Gastroesophageal sphincter (tissue), 4 donors: ENCODE results near the gene TICAM1. TPM values are rescaled to one million over a fixed set of nuclear protein-coding genes. Genes with fewer than 3 reads are reported as not detected.
"Not testable (repeated sequence)": the region's sequence is repeated elsewhere in the genome, so short reads cannot be mapped to it uniquely, and the experiment has no call there.

Experiments used
- ATAC-seq: fragments of 150-250 bp; one replicate; pipeline ENCODE4 v1.9.1; 2016; ENCODE audit warnings: mild to moderate bottlenecking, moderate library complexity
- H3K27ac ChIP-seq, 4 donors: fragments of 200-600 bp; sonication (generic) in 3 of 4; 1 replicate in 3 of 4; 2 replicates in 1 of 4; pipeline ENCODE4 v1.5.1; 2016 to 2019
- H3K27me3 ChIP-seq: fragments of 200-600 bp; sonication (generic); one replicate; pipeline ENCODE4 v1.5.1; 2019
- H3K36me3 ChIP-seq, 2 donors: fragments of 200-600 bp; sonication (generic); one replicate each; pipeline ENCODE4 v1.5.1; 2019; ENCODE audit warnings: control low read depth in 1 of 2
- H3K4me1 ChIP-seq, 3 donors: fragments of 200-600 bp; sonication (generic); 1 replicate in 2 of 3; 2 replicates in 1 of 3; pipeline ENCODE4 v1.5.1; 2016 to 2019; ENCODE audit warnings: control low read depth in 2 of 3
- H3K4me3 ChIP-seq, 2 donors: fragments of 200-600 bp; sonication (generic); one replicate each; pipeline ENCODE4 v1.5.1; 2019; ENCODE audit warnings: mild to moderate bottlenecking in 1 of 2, moderate library complexity in 1 of 2
- H3K9me3 ChIP-seq, 3 donors: fragments of 200-600 bp; sonication (generic); one replicate each; pipeline ENCODE4 v1.5.1; 2017 to 2019; ENCODE audit warnings: control low read depth in 2 of 3
- EP300 ChIP-seq: sonication (generic); formaldehyde crosslinking; IDR thresholded peaks from one replicate; pipeline ENCODE4 v1.6.1; 2017; ENCODE audit warnings: antibody characterized with exemption, mild to moderate bottlenecking
- POLR2A ChIP-seq, 2 donors: fragments of 450-650 bp; IDR thresholded peaks; one replicate each; pipeline ENCODE4 v1.6.1; 2017; ENCODE audit warnings: antibody characterized with exemption in 2 of 2, mild to moderate bottlenecking in 2 of 2, moderate library complexity in 1 of 2
- POLR2AphosphoS5 ChIP-seq: sonication (generic); formaldehyde crosslinking; IDR thresholded peaks from one replicate; pipeline ENCODE4 v1.6.1; 2017; ENCODE audit warnings: antibody characterized with exemption
- WGBS, 2 donors: methylation state at CpG; one replicate each; pipeline ENCODE4 v1.1.5; 2018; ENCODE audit warnings: low coverage in 1 of 2; 5-methylcytosine and 5-hydroxymethylcytosine counted together
- total RNA-seq, 4 donors: library from RNA; depleted of rRNA; stranded (reverse); fragments of >200 nt; gene quantifications; one replicate each; pipeline ENCODE4 v1.1.0, GENCODE V29; 2016
- TF ChIP-seq, protein P1 (sequence below), 4 experiments: fragments of 200-600 bp in 2 of 4; fragments of 450-650 bp in 2 of 4; sonication (generic) in 1 of 4; IDR thresholded peaks; one replicate each; pipeline ENCODE4 v1.5.1; 2017 to 2019; ENCODE audit warnings: antibody characterized with exemption in 4 of 4, mild to moderate bottlenecking in 2 of 4, moderate library complexity in 2 of 4

TICAM1 gene
- total RNA-seq, 4 donors from 2014 or later: 3.6 to 7.9 (median 5.1) TPM

- Histone ChIP-seq H3K9me3 (no peaks in the 10 kb centered on the region), H3K27ac (no peak overlapping the region), H3K27me3 (no peaks in the 10 kb centered on the region), H3K4me1 (peaks cover 0 to 9% (median 0%) of the 10 kb centered on the region in 3 donors), H3K36me3 (peaks cover 0 to 8% of the 10 kb centered on the region in 2 donors), H3K4me3 (no peak overlapping the region)
- TF ChIP-seq POLR2AphosphoS5: no peak
- no peak for ATAC-seq
- WGBS, 2 donors: 73 to 76% methylated on average over 2 to 7 of the region's 7 CpGs
Measured at GRCh38 chr19:4802711-4803110, 28.8 kb downstream of the TICAM1 start.

- no peak for ATAC-seq
Measured at GRCh38 chr19:4801085-4801619, 30.4 kb downstream of the TICAM1 start.

GRCh38 chr19:4800591-4801081, 30.9 kb downstream of the TICAM1 start:
- no peak for TF ChIP-seq EP300
- no peak for TF ChIP-seq POLR2A (IDR thresholded peaks at IDR 0.05)
- TF ChIP-seq POLR2AphosphoS5: no peak

More at GRCh38 chr19:4801085-4801619, 30.4 kb downstream of the TICAM1 start:
- H3K27ac ChIP-seq: no peak overlapping the region
- peaks cover 0 to 16% (median 0%) of the 10 kb centered on the region in 3 donors for H3K4me1 ChIP-seq
- H3K36me3 ChIP-seq: peaks cover 0 to 22% of the 10 kb centered on the region in 2 donors
- no peak overlapping the region for H3K4me3 ChIP-seq
- TF ChIP-seq EP300 (no peak), POLR2AphosphoS5 (no peak), POLR2A (IDR thresholded peaks at IDR 0.05) (no peak)
- TF ChIP-seq, protein P1, sequence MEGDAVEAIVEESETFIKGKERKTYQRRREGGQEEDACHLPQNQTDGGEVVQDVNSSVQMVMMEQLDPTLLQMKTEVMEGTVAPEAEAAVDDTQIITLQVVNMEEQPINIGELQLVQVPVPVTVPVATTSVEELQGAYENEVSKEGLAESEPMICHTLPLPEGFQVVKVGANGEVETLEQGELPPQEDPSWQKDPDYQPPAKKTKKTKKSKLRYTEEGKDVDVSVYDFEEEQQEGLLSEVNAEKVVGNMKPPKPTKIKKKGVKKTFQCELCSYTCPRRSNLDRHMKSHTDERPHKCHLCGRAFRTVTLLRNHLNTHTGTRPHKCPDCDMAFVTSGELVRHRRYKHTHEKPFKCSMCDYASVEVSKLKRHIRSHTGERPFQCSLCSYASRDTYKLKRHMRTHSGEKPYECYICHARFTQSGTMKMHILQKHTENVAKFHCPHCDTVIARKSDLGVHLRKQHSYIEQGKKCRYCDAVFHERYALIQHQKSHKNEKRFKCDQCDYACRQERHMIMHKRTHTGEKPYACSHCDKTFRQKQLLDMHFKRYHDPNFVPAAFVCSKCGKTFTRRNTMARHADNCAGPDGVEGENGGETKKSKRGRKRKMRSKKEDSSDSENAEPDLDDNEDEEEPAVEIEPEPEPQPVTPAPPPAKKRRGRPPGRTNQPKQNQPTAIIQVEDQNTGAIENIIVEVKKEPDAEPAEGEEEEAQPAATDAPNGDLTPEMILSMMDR (IDR thresholded peaks at IDR 0.05): no peak
- WGBS, 2 donors: 88 to 92% methylated on average over 2 to 3 of the region's 3 CpGs
- no peaks in the 10 kb centered on the region for H3K9me3 ChIP-seq
- no peaks in the 10 kb centered on the region for H3K27me3 ChIP-seq

GRCh38 chr19:4795400-4795799, 36.1 kb downstream of the TICAM1 start:
- Histone ChIP-seq H3K36me3 (peaks cover 0 to 61% of the 10 kb centered on the region in 2 donors), H3K9me3 (no peaks in the 10 kb centered on the region), H3K27ac (no peak overlapping the region), H3K4me3 (no peak overlapping the region), H3K4me1 (peaks cover 0 to 55% (median 16%) of the 10 kb centered on the region in 3 donors), H3K27me3 (no peaks in the 10 kb centered on the region)
- WGBS, 2 donors: 64 to 72% methylated on average over 6 to 9 of the region's 9 CpGs
- TF ChIP-seq EP300 (no peak), POLR2A (IDR thresholded peaks at IDR 0.05) (no peak), POLR2AphosphoS5 (no peak)
- TF ChIP-seq, protein P1 (IDR thresholded peaks at IDR 0.05): no peak
- ATAC-seq: no peak

More at GRCh38 chr19:4800591-4801081, 30.9 kb downstream of the TICAM1 start:
- Histone ChIP-seq H3K4me3 (no peak overlapping the region), H3K4me1 (peaks cover 0 to 21% (median 0%) of the 10 kb centered on the region in 3 donors), H3K27ac (no peak overlapping the region), H3K27me3 (no peaks in the 10 kb centered on the region), H3K9me3 (no peaks in the 10 kb centered on the region), H3K36me3 (peaks cover 0 to 28% of the 10 kb centered on the region in 2 donors)
- WGBS, 2 donors: 59% methylated on average over 14 of the region's 23 CpGs; no CpG with 5 or more reads in 1 of the 2 donors
- no peak for ATAC-seq

- H3K36me3 ChIP-seq: peaks cover 0 to 61% of the 10 kb centered on the region in 2 donors
- no peak for ATAC-seq
- TF ChIP-seq, protein P1 (IDR thresholded peaks at IDR 0.05): no peak
- TF ChIP-seq POLR2A (IDR thresholded peaks at IDR 0.05): no peak
- no peaks in the 10 kb centered on the region for H3K27me3 ChIP-seq
- no peak overlapping the region for H3K27ac ChIP-seq
- WGBS, 2 donors: 57% methylated on average over 4 of the region's 11 CpGs; no CpG with 5 or more reads in 1 of the 2 donors
- H3K4me1 ChIP-seq: peaks cover 0 to 55% (median 16%) of the 10 kb centered on the region in 3 donors
- H3K9me3 ChIP-seq: no peaks in the 10 kb centered on the region
- no peak overlapping the region for H3K4me3 ChIP-seq
Measured at GRCh38 chr19:4794971-4795370, 36.5 kb downstream of the TICAM1 start.

- not testable (repeated sequence) for H3K9me3 ChIP-seq, ATAC-seq, H3K4me3 ChIP-seq, H3K27ac ChIP-seq, H3K27me3 ChIP-seq
- peaks cover 0 to 55% (median 16%) of the 10 kb centered on the region in 3 donors for H3K4me1 ChIP-seq
- H3K36me3 ChIP-seq: peaks cover 0 to 54% of the 10 kb centered on the region in 2 donors
- no CpG with 5 or more reads among the region's 19 CpGs for WGBS, 2 donors
Measured at GRCh38 chr19:4793278-4793677, 38.2 kb downstream of the TICAM1 start.

DNA sequence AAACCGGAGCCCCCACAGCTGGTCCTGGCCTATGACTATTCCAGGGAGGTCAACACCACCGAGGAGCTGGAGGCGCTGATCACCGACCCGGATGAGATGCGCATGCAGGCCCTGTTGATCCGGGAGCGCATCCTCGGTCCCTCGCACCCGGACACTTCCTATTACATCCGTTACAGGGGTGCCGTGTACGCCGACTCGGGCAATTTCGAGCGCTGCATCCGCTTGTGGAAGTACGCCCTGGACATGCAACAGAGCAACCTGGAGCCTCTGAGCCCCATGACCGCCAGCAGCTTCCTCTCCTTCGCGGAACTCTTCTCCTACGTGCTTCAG, 38.7 kb downstream of the TICAM1 start:
- not testable (repeated sequence) for ATAC-seq, H3K27me3 ChIP-seq, H3K9me3 ChIP-seq
- Histone ChIP-seq H3K4me1 (peaks cover 0 to 55% (median 16%) of the 10 kb centered on the region in 3 donors), H3K27ac (peak overlapping the region in 1 of 4 donors; percentile 92), H3K4me3 (peak overlapping the region in 1 of 2 donors; percentile 91), H3K36me3 (peaks cover 0 to 54% of the 10 kb centered on the region in 2 donors)
- 100% methylated on average over 1 of the region's 24 CpGs; no CpG with 5 or more reads in 1 of the 2 donors for WGBS, 2 donors

DNA sequence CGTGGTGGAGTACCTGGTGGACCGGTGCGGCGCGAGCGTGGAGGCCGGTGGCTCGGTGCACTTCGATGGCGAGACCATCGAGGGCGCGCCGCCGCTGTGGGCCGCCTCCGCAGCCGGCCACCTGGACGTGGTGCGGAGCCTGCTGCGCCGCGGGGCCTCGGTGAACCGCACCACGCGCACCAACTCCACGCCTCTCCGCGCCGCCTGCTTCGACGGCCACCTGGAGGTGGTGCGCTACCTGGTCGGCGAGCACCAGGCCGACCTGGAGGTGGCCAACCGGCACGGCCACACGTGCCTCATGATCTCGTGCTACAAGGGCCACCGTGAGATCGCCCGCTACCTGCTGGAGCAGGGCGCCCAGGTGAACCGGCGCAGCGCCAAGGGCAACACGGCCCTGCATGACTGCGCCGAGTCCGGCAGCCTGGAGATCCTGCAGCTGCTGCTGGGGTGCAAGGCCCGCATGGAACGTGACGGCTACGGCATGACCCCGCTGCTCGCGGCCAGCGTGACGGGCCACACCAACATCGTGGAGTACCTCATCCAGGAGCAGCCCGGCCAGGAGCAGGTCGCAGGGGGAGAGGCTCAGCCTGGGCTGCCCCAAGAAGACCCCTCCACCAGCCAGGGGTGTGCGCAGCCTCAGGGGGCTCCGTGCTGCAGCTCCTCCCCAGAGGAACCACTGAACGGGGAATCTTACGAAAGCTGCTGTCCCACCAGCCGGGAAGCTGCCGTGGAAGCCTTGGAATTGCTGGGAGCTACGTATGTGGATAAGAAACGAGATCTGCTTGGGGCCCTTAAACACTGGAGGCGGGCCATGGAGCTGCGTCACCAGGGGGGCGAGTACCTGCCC, 39.3 kb downstream of the TICAM1 start:
- H3K9me3 ChIP-seq, ATAC-seq, H3K27me3 ChIP-seq: not testable (repeated sequence)
- peak overlapping the region; percentile 85 to 92 (median 90) for H3K27ac ChIP-seq
- peaks cover 0 to 48% of the 10 kb centered on the region in 2 donors for H3K36me3 ChIP-seq
- H3K4me1 ChIP-seq: peaks cover 0 to 55% (median 16%) of the 10 kb centered on the region in 3 donors
- no CpG with 5 or more reads among the region's 75 CpGs for WGBS, 2 donors
- peak overlapping the region; percentile 91 to 94 for H3K4me3 ChIP-seq
